HuH-7 (cell line): ENCODE measurements around the gene MSMP.

ENCODE experiments used
- DNase-seq: peaks from one replicate; pipeline ENCODE4 v3.0.0; 2011; ENCODE audit warnings: low spot score

The MSMP gene

GRCh38 chr9:35754264-35754663 lies at the start of gene MSMP:
Gene MSMP, minus strand, starts transcription at chr9:35754276. Its CDS starts 147 bp downstream, at chr9:35754129.
- DNase-seq: no peak

GRCh38 chr9:35801328-35802128 lies 47.5 kb upstream of the MSMP start:
- no peak for DNase-seq

GRCh38 chr9:35800530-35800929 lies 46.5 kb upstream of the MSMP start:
- no peak for DNase-seq

- DNase-seq: no peak
These were observed 44.7 kb upstream of the MSMP start for GRCh38 chr9:35798658-35799374.

DNA sequence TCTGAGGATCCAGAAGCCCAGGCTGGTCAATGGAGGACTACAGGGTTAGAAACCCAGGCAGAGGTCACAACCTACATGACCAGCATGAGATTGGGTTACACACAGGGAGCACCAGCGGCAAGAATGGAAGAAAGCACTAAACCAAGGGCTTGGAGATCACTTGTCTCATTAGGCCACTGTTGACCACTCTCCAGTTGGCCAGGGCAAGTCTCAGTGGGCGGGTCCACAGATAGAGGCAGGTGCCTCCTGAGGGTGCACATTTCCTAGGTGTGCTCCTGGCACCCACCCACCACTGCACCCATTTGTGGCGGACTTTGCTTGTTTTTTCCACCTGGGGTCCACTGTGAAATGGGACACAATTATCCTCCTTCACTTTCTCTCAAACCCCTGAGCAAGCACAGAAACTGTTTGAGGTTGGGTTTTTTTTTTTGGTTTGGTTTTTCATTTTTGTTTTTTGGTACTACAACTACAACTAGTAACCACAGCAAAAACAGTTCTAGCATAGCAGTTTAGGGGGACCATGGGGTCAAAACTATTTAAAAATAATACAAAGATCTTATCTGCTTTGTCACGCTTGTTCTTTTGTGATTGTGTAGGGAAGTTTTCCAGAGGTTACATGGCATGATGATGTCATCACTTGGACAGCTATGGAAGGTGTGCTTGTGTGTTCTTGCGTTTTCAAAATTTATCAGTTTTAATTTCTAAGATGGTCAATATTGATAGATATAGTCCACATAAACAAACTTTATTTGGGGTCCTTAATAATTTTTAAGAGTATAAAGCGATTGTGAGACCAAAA lies 43.4 kb upstream of the MSMP start:
- no peak for DNase-seq

DNA sequence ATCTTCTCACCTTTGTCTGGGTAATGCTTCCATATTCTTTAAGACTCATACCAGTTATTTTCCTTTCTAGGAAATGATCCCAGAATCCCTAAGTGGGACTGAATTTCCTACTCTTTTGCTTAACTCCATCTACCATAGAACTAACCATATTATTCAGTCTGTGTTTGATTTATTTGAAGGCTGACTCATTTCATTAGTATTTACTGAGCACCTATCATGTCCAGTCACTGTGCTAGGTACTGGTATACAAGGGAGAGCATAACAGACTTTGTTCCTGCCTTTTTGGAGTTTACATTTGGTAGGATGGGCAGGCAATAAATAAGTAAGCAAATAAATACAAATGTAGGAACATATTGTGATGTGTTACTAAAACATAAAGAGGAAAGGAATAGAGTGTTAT lies 41.6 kb upstream of the MSMP start:
- no peak for DNase-seq

- DNase-seq: no peak
These were observed 39.4 kb upstream of the MSMP start for GRCh38 chr9:35793461-35793860.

- DNase-seq: no peak
These were observed 38.8 kb upstream of the MSMP start for GRCh38 chr9:35792826-35793225.

- no peak for DNase-seq
These were observed 38.1 kb upstream of the MSMP start for GRCh38 chr9:35792024-35792813.

GRCh38 chr9:35791297-35791921 lies 37.3 kb upstream of the MSMP start, which contains the start of gene NPR2:
Gene NPR2, plus strand, starts transcription at chr9:35791591. Its CDS starts 818 bp downstream, at chr9:35792409.
- peak; percentile 54 for DNase-seq

- DNase-seq: peak; percentile 91
These were observed 36.6 kb upstream of the MSMP start for GRCh38 chr9:35790385-35791296.

DNA sequence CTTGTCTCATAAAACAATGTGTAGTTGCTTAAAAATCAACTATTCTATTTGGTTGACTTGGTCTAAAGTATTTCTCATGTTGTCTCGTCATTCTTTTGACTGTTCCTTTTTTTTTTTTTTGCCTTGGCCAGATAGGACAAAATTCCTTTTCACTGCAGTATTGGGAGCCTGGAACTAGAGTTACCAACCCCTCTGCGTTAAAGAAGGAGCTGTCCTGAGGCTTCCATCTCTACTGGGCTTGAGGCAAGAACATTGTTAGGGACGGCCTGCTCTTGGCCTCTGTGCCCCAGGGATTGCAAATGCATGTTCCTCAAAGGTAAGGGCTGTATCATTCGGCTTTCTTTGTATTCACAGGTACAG lies 35.9 kb upstream of the MSMP start:
- DNase-seq: no peak

GRCh38 chr9:35789541-35789940 lies 35.5 kb upstream of the MSMP start:
- no peak for DNase-seq

DNA sequence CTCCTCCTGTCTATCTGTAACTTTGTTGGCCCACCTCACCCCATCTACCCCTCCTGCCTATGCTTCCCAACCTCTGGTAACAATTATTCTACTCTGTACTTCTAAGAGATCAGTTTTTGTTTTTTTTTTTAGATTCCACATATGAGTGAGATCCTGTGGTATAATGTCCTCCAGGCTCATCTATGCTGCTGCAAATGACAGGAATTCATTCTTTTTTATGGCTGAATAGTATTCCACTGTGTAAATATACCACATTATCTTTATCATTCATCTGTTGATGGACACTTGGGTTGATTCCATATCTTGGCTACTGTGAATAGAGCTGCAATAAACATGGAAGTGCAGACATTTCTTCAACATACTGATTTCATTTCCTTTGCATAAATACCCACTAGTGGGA lies 29.3 kb upstream of the MSMP start:
- no peak for DNase-seq

DNA sequence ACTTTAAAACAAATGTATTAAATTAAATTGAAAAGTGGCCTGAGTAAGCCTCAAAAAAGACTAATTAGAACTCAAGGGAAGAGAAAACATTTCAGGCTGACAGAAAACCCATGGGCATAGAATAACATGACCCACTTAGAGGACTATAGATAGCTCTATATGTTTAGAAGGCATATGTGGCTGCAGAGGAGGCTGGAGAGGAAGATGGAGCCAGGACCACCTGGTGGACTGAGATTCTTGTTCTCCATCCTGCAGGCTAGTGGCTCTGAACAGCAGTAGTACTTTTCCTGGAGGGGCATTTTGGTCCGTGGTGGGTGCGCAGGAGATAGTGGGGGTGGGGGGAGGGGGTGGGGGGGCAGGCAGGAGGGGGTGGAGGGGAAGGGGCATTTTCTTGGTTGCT lies 27.0 kb upstream of the MSMP start:
- no peak for DNase-seq

- DNase-seq: no peak
These were observed 24.4 kb upstream of the MSMP start for GRCh38 chr9:35778496-35778895.

- DNase-seq: no peak
These were observed 21.9 kb upstream of the MSMP start for GRCh38 chr9:35776018-35776417.

- DNase-seq: no peak
These were observed 21.0 kb upstream of the MSMP start for GRCh38 chr9:35774907-35775635.

GRCh38 chr9:35771943-35772342 lies 17.9 kb upstream of the MSMP start:
- DNase-seq: no peak

GRCh38 chr9:35771534-35771933 lies 17.5 kb upstream of the MSMP start:
- no peak for DNase-seq
